Smooth muscle cell (in vitro differentiated cells): ENCODE results near the gene GPR107. TPM values are rescaled to one million over a fixed set of nuclear protein-coding genes. Genes with fewer than 3 reads are reported as not detected.

Experiments
- DNase-seq: peaks from one replicate; lab custom pipeline; 2025; ENCODE audit not compliant: unreplicated experiment; lab: John Stamatoyannopoulos, UW
- H2AFZ ChIP-seq: fragments of 200-600 bp; sonication (generic); 2 replicates; pipeline ENCODE4 v1.6.0; 2016; ENCODE audit warnings: antibody characterized with exemption, low read depth, mild to moderate bottlenecking
- H3F3A ChIP-seq: fragments of 200-600 bp; sonication (generic); 2 replicates; pipeline ENCODE4 v1.6.0; 2017; ENCODE audit warnings: antibody characterized with exemption, low read depth
- H3K27ac ChIP-seq: fragments of 200-600 bp; sonication (generic); 2 replicates; pipeline ENCODE4 v1.5.1; 2016; ENCODE audit warnings: low read depth, mild to moderate bottlenecking
- H3K27me3 ChIP-seq: fragments of 200-600 bp; sonication (generic); 2 replicates; pipeline ENCODE4 v1.6.1; 2016; ENCODE audit warnings: low read depth, mild to moderate bottlenecking
- H3K36me3 ChIP-seq: fragments of 200-600 bp; sonication (generic); 2 replicates; pipeline ENCODE4 v1.5.1; 2016; ENCODE audit warnings: low read depth
- H3K4me1 ChIP-seq: fragments of 200-600 bp; sonication (generic); 2 replicates; pipeline ENCODE4 v1.5.1; 2016; ENCODE audit warnings: low read depth
- H3K4me2 ChIP-seq: fragments of 200-600 bp; sonication (generic); 2 replicates; pipeline ENCODE4 v1.6.0; 2016; ENCODE audit warnings: mild to moderate bottlenecking
- H3K4me3 ChIP-seq: fragments of 200-600 bp; sonication (generic); 2 replicates; pipeline ENCODE4 v1.5.1; 2016; ENCODE audit warnings: mild to moderate bottlenecking
- H3K79me2 ChIP-seq: fragments of 200-600 bp; sonication (generic); 2 replicates; pipeline ENCODE4 v1.6.0; 2016; ENCODE audit warnings: low read depth, mild to moderate bottlenecking
- H3K9ac ChIP-seq: fragments of 200-600 bp; sonication (generic); 2 replicates; pipeline ENCODE4 v1.6.0; 2016; ENCODE audit warnings: low read depth
- H3K9me3 ChIP-seq: fragments of 200-600 bp; sonication (generic); replicated peaks from 2 replicates; pipeline ENCODE4 v1.5.1; 2016; ENCODE audit warnings: low read depth
- H4K20me1 ChIP-seq: fragments of 200-600 bp; sonication (generic); 2 replicates; pipeline ENCODE4 v1.6.0; 2016; ENCODE audit warnings: low read depth
- CTCF ChIP-seq: fragments of 200-600 bp; sonication (generic); IDR thresholded peaks from 2 replicates; pipeline ENCODE4 v1.5.1; 2017; ENCODE audit warnings: borderline replicate concordance, mild to moderate bottlenecking, antibody characterized with exemption; ENCODE audit not compliant: insufficient read depth, poor library complexity, severe bottlenecking
- WGBS: methylation state at CpG from one replicate; pipeline ENCODE4 v1.1.7; 2016; ENCODE audit warnings: low lambda C conversion rate; 5-methylcytosine and 5-hydroxymethylcytosine counted together
- polyA plus RNA-seq: library from polyadenylated mRNA; unstranded; fragments of >200 nt; fragmentation: Nextera tagmentation; extraction: Ambion mirVana; gene quantifications from 2 replicates; pipeline ENCODE4 v1.2.1, GENCODE V29; 2016
- total RNA-seq: library from RNA; depleted of rRNA; stranded (reverse); fragments of >200 nt; gene quantifications from 2 replicates; pipeline ENCODE4 v1.2.3, GENCODE V29; 2014

The GPR107 gene
- total and polyA plus RNA-seq, 2 experiments from 2014 or later = 16.2 to 42.7 TPM

- H3K4me1 ChIP-seq = no peaks in the 10 kb centered on the region
- 93% methylated on average over 10 of the region's 10 CpGs for WGBS
- H2AFZ ChIP-seq = no peak overlapping the region
- H3K4me2 ChIP-seq = no peak overlapping the region
- H3K27me3 ChIP-seq = no peaks in the 10 kb centered on the region
- H3K4me3 ChIP-seq = no peak overlapping the region
- DNase-seq = no peak
- H4K20me1 ChIP-seq = no peaks in the 10 kb centered on the region
- H3K36me3 ChIP-seq = no peaks in the 10 kb centered on the region
- H3K9ac ChIP-seq = no peak overlapping the region
- H3K27ac ChIP-seq = no peak overlapping the region
- TF ChIP-seq CTCF = no peak
- no peaks in the 10 kb centered on the region for H3F3A ChIP-seq
- H3K9me3 ChIP-seq = no peaks in the 10 kb centered on the region
- no peaks in the 10 kb centered on the region for H3K79me2 ChIP-seq
Observed at GRCh38 chr9:130159915-130160670, 106.4 kb downstream of the GPR107 start.

- Histone ChIP-seq H2AFZ (no peak overlapping the region), H3K27ac (no peak overlapping the region), H3K9me3 (no peaks in the 10 kb centered on the region), H3K79me2 (no peaks in the 10 kb centered on the region), H3K9ac (no peak overlapping the region), H3K4me3 (no peak overlapping the region), H3K4me1 (no peaks in the 10 kb centered on the region), H3F3A (no peaks in the 10 kb centered on the region), H4K20me1 (no peaks in the 10 kb centered on the region), H3K27me3 (no peaks in the 10 kb centered on the region), H3K4me2 (no peak overlapping the region), H3K36me3 (no peaks in the 10 kb centered on the region)
- no peak for TF ChIP-seq CTCF
- no peak for DNase-seq
- WGBS = 94% methylated on average over 3 of the region's 3 CpGs
Observed at GRCh38 chr9:130160862-130161470, 107.3 kb downstream of the GPR107 start.

GRCh38 chr9:130165579-130165978 is 111.9 kb downstream of the GPR107 start:
- H3K36me3 ChIP-seq = no peaks in the 10 kb centered on the region
- H4K20me1 ChIP-seq = no peaks in the 10 kb centered on the region
- H3K79me2 ChIP-seq = no peaks in the 10 kb centered on the region
- H3K9ac ChIP-seq = no peak overlapping the region
- H3K27me3 ChIP-seq = no peaks in the 10 kb centered on the region
- H3K4me1 ChIP-seq = no peaks in the 10 kb centered on the region
- DNase-seq = no peak
- H2AFZ ChIP-seq = no peak overlapping the region
- 100% methylated on average over 1 of the region's 1 CpG for WGBS
- H3K27ac ChIP-seq = no peak overlapping the region
- no peak overlapping the region for H3K4me3 ChIP-seq
- H3K9me3 ChIP-seq = no peaks in the 10 kb centered on the region
- no peaks in the 10 kb centered on the region for H3F3A ChIP-seq
- no peak for TF ChIP-seq CTCF
- H3K4me2 ChIP-seq = no peak overlapping the region
